Measurements from ENCODE around the gene AATK.

AATK gene

DNA sequence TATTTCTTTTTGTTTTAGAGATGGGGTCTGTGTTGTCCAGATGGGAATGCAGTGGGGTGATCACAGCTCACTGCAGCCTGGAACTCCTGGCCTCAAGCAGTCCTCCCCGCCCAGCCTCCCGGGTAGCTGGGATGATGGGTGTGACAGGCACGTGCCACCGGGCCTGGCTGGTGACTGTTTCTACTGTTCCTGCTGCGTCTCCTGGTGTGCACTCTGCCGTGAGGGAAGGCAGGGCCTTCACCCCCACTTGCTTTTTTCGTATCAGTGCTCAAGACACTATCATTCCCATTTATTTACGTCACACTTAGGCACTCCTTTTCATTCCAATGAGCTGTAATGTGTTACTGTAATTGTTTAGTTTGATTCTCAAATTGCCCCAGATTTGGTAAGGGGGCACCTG, 26.0 kb downstream of the AATK start:
- no peak for DNase-seq

DNA sequence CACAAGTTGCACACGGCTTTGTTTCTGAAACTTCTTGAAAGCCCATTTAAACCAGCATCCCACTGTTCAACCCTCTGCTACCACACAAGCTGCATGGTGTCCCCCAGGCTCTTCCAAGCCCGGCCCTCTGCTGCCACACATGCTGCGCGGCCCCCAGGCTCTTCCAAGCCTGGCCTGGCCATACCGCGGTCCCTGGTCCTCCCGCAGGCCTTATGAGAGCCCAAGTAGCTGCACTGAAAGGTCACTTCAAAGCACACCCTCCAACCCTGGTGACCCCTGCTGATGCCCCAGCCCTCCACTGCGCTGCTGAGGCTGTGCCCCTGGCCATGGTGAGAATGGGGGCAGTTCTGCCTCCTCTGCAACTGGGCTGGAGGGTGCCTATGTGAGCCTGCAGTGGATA, 26.6 kb downstream of the AATK start:
- DNase-seq, result no peak

DNA sequence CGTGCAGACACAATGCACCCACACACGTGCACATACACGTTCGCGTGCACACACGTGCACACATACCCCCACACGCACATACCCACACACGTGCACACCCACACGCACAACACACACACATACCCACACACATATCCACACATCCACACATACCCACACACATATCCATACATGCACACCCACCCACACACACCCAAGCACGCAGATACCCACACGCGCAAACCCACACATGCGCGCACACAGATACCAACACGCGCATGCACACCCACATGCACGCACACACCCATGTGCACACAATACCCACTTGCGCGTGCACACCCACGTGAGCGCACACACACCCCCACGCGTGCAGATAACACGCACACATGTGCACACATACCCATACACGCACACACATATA, 27.5 kb downstream of the AATK start:
- no peak for DNase-seq

DNA sequence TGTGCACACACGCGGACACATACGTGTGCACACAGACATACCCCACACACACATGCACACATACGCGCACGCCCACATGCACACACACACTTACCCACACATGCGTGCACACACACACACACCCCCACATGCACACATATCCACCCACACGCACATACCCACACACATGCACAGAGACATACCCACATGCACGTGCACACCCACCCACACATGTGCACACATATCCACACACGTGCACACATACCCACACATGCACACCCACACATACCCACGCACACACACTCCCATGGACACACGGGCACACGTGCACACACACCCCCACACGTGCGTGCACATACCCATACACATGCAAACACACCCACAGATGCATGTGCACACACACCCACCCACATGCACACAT, 27.9 kb downstream of the AATK start:
- DNase-seq, result no peak

DNA sequence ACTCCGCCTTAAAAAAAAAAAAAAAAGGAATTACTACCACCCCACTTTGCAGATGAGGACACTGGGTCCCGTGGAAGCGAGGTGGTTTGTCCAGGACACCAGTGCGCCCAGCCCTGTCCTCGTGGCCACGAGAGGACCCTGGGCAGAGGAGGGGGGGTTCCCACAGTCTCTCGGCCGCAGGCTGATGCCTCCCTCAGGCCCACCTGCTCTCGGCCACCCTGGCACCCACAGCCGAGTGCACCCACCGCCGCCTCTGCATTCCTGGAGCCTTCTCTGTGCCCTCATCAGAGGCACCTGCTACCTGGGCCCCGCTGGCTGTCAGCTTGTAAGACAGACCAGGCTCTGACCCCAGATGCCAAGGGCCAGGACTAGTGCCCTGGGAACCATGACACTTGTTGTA, 28.8 kb downstream of the AATK start:
- no peak for DNase-seq

DNA sequence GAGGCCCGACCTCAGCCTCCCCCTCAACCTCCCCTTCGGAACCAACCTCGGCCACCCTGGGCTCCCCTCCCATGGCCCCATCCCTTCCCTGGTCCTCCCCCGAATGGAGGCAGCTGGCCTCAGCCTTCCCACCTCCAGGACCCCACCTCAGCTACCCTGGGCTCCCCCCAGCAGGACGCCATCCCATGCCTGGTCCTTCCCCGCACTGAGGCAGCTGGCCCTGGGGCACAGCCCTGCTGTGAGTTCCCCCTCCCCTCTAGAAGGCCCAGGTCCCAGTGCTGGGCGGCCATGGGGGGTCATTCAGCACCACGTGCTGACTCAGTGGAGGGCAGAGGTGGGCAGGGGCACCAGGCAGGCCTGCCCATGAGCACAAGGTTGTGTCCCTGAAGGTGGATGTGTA, 29.7 kb downstream of the AATK start:
- no peak for DNase-seq

DNA sequence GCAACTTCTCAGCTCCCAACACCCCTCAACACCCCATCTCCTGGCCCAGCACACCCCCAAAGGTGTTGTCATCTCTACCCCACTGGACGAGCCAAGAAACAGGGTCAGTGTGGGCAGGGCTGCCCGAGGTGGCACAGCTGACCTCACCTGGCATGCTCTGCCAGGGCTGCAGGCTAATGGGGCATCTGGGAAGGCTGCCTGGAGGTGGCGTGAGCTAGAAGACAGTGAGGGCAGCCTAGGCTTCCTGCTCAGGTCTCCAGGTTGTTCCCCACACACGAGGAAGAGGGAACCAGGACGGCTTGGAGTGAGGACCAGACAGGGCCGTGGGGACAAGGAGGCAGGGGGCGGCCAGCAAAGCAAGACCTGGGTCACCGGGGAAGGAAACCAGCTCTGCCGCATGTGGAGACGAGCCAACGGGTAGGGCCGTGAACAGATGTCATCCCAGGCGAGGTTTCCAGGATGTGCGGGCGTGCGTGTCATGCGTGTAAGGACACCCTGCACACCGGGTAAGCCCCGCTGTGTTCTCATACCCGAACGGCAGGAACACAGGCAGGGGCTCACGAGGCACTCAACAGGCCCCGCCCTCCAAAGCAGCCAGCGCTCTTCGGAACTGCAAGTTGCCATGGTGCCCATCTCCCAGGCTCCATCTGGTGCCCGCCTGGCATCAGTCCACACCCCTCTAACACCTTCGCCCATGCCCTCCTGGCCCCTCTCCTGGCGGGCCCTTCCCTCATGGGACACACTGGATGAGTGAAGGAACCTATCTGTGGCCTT, 30.3 kb downstream of the AATK start:
- DNase-seq, result no peak

DNA sequence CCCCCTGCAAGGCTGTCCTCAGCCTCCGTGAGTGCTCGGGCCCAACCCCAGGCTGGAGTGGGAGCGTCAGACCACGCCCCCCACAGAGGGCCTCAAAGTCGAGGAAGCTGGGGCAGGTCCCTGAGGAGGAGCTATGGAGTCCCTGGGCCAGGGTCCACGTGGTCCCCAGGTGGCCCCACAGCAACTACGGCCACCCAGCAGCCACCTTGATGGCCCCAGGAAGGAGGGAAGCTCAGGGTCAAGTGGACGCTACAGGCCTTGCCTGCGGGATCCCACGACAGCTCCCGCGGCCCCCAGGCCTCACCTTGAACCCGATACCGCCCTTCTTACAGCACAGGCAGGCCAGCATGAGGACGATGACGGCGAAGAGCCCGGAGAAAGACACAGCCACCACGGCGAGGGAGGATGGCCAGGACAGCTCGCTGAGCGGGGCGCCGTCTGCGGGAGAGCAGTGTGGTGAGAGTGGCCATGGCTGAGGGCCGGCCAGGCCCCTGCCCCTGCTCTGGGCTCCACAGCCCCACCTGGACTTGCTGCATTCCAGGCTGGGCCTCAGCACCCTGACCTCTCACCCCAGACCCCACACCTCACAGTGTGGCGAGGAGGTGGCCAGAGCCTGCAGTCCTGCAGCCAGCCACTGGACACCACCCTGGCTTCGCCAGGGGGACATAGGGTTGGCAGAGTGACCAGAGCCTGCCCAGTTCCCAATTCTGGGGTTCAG, 31.8 kb downstream of the AATK start:
- DNase-seq, result no peak

DNA sequence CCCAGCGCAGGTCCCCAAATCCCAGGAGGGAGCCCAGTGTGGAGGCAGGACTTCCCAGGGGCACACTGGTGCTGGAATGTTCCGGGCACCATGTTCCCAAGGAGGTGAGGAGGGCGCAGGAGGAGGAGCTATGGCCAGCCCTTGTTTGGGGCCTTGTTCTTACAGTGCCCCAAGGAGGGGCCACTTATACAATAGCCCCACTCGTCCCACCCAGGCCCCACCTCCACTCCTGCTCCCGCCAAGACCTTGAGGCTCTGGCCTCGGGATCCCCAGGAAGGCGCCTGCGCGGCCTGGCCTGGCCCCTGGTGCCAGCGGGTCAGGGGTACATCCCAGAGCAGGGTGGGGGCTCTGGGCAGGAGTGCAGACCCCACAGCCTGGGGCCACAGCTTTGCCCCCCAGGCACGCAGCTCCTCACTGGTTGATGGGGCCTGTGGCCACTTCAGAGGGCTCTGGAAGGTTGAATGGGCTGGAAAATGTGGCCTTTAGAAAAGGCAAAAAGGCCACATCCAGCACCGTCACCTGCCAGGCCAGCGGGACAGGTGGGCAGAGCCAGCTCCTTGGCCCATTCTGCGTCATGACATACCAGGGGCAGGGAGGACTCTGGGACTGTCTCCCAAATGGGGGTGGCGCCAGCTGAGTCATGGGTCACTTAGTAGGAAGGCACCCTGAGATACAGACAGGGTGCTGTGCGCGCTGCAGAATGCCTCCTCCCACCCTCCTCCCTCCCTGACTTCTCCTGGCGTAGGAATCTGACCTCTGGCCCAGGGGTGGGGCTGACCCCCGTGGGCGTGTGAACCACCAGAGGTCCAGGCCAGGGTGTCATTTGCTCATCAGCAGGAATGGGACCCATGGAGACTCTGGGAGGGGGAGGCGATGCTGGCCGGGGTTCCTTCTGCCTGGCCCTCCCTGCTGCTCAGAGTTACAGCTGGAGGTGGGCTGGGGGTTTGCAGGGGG, 33.0 kb downstream of the AATK start:
- no peak for DNase-seq

DNA sequence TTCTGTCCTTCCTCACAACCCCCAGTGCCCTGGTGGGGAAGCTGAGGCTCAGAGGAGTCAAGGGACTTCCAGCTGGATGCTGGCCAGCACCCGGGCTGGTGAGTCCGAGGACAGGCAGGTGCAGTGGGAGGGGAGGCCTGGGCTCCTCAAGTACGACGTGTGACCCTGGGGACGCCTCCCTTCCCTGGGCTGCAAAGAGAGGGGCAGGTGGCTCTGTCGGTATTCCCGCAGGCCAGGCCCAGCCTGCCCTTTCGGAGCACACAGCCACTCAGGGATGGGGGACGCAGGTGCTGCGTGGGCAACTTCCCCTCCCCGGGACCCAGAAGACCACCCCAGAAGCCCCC, 33.9 kb downstream of the AATK start:
- DNase-seq, result no peak

DNA sequence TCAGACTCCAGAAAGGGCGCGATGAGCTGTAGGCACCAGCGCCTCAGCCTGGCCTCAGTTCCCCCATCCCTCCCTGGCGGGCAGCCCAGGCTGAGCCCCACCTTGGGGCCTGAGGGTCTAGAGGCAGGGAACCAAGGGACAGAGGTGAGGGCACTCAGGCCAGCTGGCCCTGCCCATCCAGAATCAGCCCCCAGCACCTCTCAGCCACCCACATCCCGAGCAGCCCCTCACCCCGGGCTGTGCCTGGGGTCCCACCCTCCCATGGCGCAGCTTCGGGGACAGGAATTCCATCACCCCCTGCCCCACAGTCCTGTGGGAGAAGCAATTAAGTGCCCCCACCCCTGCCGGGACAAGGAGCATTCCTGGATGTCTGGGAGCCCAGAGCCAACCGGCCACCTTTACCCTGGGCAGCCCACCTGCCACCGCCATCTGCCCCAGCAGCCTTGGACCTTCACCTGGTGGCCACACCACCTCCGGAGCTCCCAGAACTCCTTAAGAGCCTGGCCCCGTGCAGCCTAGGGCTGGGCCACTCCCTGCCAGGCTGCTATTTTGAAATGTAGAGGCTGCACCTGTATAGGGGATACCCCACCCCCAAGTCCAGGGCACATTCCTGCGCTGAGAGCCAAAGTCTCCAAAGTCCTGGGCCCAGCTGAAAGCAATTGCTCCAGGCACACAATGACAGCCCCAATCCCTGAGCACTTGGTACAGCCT, 34.4 kb downstream of the AATK start:
- no peak for DNase-seq

DNA sequence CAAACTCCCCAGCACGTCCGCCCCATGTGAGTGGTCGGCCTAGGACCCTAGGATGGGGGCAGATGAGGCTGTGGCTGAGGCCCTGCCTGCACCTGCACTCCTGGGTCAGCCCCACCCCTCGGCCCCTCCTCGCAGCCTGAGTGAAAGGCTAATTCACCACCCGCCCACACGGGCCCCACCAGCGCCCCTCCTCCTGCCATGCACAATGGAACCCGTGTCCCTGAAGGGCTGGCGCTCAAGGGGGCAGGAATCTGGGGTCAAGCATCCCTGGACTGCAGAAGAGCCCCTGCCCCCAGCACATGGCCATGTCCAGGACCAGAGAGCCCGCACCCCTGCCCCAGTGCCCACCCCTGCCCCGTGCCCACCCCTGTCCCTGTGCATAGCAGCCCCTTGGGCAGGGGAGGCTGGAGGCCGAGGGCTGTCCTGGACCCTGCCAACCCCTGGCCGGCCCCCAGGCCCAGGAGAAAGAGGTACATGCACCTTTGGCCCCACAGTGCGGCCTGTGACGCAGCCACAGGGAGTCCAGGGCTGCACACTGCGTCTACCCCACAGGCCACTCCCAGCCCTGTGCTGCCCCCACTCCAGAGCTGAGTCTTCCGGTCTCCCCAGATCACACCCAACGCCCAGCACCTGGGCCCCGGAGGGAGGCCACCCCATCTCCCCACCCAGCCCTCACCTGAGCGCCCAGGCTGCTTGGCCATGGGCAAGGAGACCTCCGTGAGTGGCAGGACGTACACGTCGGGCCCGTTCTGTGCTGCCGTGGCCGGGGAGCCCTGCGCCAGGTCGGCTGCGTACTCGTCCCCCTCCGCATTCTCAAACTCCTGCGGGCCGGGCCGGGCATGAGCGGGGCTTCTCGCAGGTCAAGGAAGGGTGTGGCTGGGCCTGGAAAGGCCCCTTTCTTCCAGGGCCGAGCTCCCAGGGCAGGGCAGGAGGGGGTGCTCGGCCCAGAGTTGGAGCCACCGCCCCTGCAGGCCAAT, 35.3 kb downstream of the AATK start:
- no peak for DNase-seq

DNA sequence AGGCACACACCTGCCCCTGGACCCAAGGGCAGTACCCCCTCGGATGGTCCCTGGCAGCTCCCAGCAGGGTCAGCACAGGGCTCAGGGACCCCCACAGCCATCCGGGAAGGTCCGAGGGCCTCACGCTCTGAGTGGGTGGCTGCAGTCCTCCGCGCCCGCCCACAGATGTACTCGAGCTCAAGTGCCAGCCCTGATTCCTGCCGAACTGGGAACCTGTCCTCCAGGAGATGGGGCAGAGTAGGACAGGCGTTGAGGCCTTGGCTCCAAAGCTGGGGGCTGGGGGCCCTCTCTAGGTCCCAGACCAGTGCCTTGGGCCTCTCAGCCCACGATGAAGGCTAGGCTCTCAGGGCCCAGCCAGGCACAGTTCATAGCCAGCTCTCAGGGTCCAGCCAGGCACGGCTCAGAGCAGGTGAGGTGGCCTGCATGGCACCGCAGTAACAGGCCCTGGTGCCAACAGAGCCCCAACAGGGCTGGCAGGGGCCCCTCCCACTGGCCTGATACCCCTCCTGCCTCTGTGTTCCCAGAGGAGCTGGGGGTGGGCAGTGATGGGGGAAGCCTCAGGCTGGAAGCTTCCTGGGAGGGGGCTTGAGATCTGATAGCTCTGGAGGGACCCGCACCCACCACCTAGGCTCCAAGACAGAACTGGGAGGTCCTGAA, 36.2 kb downstream of the AATK start:
- no peak for DNase-seq

DNA sequence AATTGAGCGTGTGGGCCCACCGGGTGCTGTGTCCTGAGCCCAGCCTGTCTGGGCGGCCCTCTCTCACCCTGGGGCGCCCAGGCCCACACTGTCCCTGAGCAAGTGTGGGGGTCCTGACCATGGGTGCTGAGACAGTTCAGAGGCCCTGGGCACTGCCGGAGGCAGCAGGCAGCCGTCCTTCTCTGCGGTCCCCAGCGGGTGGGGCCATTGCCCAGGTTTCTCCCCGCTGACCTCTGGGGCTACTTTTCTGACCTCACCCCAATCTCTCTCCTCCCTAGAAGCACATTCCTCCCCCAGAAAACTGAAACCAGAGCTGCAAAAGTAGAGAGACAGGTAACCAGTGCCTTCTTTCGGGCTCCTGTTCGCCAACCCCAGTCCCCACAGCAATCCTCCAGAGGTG, 36.7 kb downstream of the AATK start:
- DNase-seq, result no peak

DNA sequence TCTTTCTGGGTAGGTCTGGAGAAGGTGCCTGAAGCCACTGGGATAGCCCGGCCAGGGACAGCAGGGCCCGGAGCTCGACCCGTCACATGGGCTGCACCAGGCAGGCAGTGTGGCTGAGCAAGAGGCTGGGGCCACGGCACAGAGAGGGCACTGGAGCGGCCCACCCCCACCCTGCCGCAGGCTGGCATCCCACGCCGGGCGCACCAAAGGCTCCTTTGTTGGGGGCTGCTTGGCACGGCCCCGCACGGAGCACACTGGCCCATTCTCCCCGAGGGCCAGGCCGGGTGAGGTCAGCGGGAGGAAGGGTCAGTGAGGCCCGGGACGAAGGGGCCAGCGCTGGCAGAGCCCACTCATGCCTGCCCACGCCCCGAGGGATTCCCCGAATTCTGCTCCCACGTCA, 37.2 kb downstream of the AATK start:
- no peak for DNase-seq

DNA sequence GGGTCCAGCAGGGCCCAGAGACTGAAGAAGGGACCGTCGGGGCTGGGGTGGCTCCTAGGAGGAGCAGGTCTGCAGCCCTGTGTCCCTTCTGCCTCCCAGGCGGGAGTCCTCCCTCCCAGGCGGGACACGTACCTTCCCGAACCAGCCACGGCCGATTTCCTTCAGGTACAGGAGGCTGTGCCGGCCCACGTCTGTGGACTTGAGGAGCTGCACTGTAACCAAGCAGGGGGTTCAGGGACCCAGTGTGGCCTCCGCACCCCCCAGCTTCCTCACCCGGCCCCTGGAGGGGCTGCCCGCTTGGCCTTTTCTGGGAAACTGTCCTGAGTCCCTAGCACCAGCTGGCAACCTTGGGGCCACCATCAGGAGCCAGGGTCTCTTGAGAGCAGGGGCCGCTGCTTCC, 37.7 kb downstream of the AATK start:
- DNase-seq, result no peak

DNA sequence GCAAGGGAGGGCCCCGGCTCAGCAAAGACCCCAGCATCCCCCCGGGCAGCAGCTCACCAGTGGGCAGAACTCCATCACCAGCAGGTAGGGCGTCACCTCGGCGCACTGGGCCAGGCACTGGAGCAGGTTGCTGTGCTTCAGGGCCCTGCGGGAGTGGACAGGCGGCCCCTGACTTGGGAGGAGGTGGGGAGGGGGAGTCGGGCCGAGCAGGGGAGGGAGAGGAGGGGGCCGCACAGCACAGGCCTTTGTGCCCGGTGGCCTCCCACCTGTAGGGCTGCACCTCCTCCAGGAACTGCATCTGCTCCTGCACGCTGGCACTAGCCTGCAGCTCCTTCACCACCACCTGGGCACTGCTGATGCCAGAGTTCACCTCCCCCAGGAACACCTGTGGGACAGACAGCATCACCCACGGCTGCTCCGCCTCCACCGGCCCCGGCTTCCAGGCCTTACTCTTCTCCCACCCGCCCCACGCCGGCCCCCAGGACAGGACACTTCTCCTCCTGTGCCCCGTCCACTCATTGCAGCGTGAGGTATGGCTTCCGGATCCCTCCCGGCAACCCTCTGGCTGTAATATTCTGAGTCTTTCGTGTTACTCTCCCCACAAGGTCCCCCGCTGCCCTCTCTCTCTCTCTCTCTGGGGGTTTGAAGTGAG, 38.4 kb downstream of the AATK start:
- DNase-seq, result no peak

DNA sequence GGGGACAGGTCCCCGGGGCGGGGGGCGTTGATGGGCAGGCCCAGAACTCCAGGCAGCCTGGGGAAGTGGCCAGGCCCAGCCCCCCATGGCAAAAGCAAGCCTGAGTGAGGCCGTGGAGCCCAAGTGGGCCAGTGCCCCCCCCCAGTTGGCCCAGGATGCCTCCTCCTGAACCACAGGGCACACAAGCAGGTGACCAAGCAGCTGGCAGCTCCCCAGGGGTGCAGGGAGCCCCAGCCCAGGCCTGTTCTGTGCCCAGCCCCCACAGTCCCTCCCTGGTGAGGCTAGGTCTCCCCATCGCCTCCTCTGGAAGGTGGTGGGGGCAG, 38.9 kb downstream of the AATK start:
- no peak for DNase-seq

DNA sequence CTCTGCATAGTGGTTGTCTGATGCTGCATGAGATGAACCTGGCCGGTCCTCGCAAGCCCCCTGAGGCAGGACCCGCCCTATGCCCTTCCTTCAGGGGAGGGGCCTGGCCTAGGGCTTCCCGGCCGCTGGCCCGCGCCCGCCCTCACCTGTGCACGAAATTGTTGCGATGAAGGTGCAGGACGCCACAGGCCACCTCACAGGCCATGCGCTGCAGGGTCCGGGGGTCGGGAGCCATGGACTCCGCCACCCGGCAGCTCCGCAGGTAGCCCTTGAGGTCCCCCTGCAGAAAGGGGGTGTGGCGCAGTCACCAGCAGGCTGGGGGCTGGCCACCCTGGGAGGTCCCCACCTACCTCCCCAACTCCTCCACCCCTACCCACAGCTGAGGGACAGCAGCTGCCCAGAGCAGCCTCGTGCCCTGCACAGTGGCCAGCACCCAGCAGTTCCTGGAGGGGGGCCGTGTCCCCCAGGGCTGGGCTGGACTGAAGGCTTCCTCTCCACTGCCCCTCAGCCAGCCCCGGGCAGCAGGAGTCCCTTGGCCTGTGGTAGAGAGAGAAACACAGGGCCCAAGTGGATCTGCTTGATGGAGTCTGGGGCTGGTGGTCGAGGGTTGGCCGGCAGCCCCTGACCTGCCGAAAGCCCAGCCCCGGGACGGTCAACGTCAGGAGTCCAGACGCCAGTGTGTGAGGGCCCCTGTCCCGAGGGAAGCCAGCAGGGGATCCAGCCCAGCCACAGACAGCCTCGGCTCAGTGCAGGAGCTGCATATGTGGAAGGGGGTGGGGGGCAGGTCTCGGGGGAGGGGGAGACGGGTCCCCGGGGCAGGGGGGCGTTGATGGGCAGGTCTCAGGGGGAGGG, 39.5 kb downstream of the AATK start:
- no peak for DNase-seq

DNA sequence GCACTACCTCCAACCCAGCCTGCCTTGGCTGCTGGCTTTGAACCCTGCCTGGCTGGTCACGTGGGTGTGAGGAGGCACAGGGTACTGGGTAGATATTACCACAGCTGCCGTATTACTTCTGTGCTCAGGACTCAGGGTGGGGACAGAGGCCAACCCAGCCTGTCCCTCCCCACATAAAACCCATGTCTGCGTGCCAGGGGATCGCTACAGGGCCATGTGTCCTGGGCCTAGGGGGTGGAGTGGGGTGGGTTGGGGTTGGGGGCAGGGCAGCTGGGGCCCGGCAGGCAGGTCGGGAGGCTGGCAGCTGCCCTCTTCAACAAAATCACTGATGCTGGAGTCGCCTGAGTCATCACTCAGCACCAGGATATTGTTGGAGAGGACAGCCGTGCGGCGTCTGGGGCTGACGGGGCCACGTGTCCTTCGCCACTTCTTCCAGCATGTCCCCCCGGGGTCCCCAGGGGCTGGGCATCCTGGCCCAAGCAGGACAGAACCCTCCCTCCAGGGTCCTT, 40.4 kb downstream of the AATK start:
- no peak for DNase-seq
